IPS-18c (cell line): ENCODE measurements around the gene PLEKHB2.
"Not testable (repeated sequence)": the region's sequence is repeated elsewhere in the genome, so short reads cannot be mapped to it uniquely, and the experiment has no call there.

ENCODE experiments used
- H3K4me3 ChIP-seq: 2 replicates; pipeline ENCODE4 v1.7.0; 2013; ENCODE audit warnings: low read depth, mild to moderate bottlenecking, low read length, moderate library complexity; ENCODE audit not compliant: insufficient read depth
- H3K9me3 ChIP-seq: one replicate; pipeline ENCODE4 v1.6.1; 2013; ENCODE audit warnings: mild to moderate bottlenecking, low read length, moderate library complexity; ENCODE audit not compliant: control insufficient read depth, insufficient read depth

PLEKHB2 gene

DNA sequence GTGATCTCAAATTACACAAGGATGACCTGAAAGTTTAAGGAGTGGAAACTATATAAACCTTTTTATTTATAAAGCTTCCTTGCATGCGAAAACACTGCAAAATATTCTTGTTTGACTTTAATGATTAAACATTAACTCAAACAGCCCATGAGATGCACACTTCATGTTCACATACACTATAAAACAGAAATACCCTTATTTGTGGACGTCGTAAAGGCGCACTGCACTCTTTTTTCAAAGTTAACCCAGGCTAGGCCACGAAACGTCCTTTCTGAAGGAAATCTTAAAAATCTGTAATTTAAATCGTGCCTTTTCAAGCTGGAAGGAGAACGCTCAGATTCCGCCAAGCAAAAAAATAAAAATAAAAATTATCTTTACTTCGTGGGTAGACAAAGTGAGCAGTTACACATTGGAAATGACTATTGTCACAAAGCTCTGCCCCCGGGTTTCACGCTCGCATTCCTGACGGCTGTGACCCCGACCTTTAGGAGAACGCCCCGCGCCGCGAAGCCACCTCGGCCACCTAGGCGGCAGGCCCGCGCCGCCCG is 12.6 kb upstream of the PLEKHB2 start:
- Histone ChIP-seq H3K4me3 (peak overlapping the region; percentile 70), H3K9me3 (no peaks in the 10 kb centered on the region)

- H3K4me3 ChIP-seq = peak within 1 kb of the TSS; percentile 70
- no peaks in the 10 kb centered on the region for H3K9me3 ChIP-seq
Observed at GRCh38 chr2:131093006-131093695, 12.0 kb upstream of the PLEKHB2 start, which contains the start of gene FAM168B. Gene FAM168B, minus strand, starts transcription at chr2:131093460. Its CDS starts 10,814 bp downstream, at chr2:131082646.

GRCh38 chr2:131093696-131094462 is 11.3 kb upstream of the PLEKHB2 start:
- Histone ChIP-seq H3K9me3 (no peaks in the 10 kb centered on the region), H3K4me3 (peak overlapping the region; percentile 70)

GRCh38 chr2:131094463-131095281 is 10.5 kb upstream of the PLEKHB2 start:
- Histone ChIP-seq H3K9me3 (no peaks in the 10 kb centered on the region), H3K4me3 (no peak overlapping the region)

GRCh38 chr2:131103165-131103564 is 2.0 kb upstream of the PLEKHB2 start:
- Histone ChIP-seq H3K4me3 (no peak overlapping the region), H3K9me3 (no peaks in the 10 kb centered on the region)

GRCh38 chr2:131104487-131105155 is 515 bp upstream of the PLEKHB2 start:
- Histone ChIP-seq H3K9me3 (no peaks in the 10 kb centered on the region), H3K4me3 (peak overlapping the region; percentile 87)

GRCh38 chr2:131105950-131106801 is 1.0 kb downstream of the PLEKHB2 start:
- Histone ChIP-seq H3K4me3 (peak overlapping the region; percentile 87), H3K9me3 (no peaks in the 10 kb centered on the region)

- no peaks in the 10 kb centered on the region for H3K9me3 ChIP-seq
- H3K4me3 ChIP-seq = no peak overlapping the region
Observed at GRCh38 chr2:131112529-131112928, 7.4 kb downstream of the PLEKHB2 start.

- Histone ChIP-seq H3K4me3 (no peak overlapping the region), H3K9me3 (no peaks in the 10 kb centered on the region)
Observed at GRCh38 chr2:131113566-131114227, 8.6 kb downstream of the PLEKHB2 start.

GRCh38 chr2:131114950-131115349 is 9.8 kb downstream of the PLEKHB2 start:
- H3K9me3 ChIP-seq, H3K4me3 ChIP-seq: not testable (repeated sequence)

DNA sequence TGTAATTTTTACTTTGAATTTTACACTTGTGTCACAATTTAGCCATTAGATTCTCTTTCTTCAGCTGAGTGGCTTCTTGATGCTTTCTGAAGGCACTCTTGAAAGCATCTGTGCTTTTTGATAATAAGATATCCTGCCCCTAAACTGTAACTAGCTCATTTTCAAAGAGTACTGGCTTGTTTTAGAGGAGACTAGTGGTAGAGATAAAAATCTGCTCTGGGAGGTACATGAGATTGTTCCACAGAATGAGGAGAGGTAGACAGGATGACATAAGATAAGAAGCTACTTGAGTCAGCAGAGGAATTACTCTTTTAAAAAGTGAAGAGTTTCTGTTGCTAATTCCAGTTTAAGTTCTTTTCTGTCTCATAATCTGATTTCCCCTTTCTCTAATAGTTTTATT is 10.6 kb downstream of the PLEKHB2 start:
- Histone ChIP-seq H3K9me3 (no peaks in the 10 kb centered on the region), H3K4me3 (no peak overlapping the region)

DNA sequence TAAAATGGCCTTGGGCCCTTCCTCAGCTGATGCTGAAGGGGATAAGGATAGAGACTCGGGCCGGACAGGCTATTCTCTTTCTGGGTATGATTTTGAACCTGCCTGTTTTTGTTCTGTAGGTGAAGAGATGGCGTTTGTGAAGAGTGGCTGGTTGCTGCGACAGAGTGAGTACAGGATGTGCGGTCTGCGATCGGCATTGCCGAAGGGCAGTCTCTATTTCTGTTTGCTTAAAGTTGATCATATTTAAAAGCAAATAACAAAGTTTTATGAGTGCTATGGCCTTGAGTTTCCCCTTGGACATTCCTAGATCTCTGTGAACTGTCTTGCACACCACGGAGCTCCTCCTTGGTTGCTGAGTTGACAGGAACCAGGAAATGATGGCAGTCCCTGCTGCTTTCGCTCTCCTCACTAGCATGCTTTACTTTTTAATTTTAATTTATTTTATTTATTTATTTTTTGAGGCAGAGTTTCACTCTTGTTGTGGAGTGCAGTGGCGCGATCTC is 15.7 kb downstream of the PLEKHB2 start:
- H3K4me3 ChIP-seq = no peak overlapping the region
- no peaks in the 10 kb centered on the region for H3K9me3 ChIP-seq

GRCh38 chr2:131121464-131121863 is 16.3 kb downstream of the PLEKHB2 start:
- H3K4me3 ChIP-seq = no peak overlapping the region

DNA sequence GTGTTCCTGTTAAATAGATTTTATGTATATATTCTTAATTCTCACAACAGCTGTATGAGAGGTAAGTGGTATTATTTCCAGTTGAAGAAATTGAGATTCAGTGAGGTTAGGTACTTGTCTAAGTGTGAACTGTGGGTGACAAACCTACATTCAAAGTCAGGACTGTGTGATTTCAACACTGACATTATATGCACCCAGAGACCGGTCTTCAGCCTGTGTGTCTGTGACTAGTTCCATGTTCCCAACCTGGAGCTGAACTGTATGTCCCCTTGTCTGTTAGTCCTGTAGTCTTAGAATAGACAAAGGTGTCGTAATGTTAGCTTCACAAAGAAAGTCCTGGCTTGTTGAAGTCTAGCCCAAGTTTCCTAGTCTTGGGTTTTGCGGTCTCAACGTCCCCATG is 17.4 kb downstream of the PLEKHB2 start:
- Histone ChIP-seq H3K9me3 (no peaks in the 10 kb centered on the region), H3K4me3 (no peak overlapping the region)

More at GRCh38 chr2:131121464-131121863, 16.3 kb downstream of the PLEKHB2 start:
- no peaks in the 10 kb centered on the region for H3K9me3 ChIP-seq

- no peaks in the 10 kb centered on the region for H3K9me3 ChIP-seq
- no peak overlapping the region for H3K4me3 ChIP-seq
Observed at GRCh38 chr2:131123192-131123591, 18.1 kb downstream of the PLEKHB2 start.
